Vagina (tissue), 2 donors: ENCODE measurements around the gene AUH. TPM values are rescaled to one million over a fixed set of nuclear protein-coding genes. Genes with fewer than 3 reads are reported as not detected.

Source experiments
- DNase-seq, 2 donors: peaks; one replicate each; pipeline ENCODE4 v3.0.0-alpha.2; 2017; ENCODE audit errors: extremely low spot score in 2 of 2
- H3K27ac ChIP-seq: fragments of 200-600 bp; sonication (generic); one replicate; pipeline ENCODE4 v1.5.1; 2019
- H3K27me3 ChIP-seq: fragments of 200-600 bp; sonication (generic); one replicate; pipeline ENCODE4 v1.5.1; 2019
- H3K36me3 ChIP-seq, 2 donors: fragments of 200-600 bp; sonication (generic); one replicate each; pipeline ENCODE4 v1.5.1; 2017 to 2019
- H3K4me1 ChIP-seq: fragments of 200-600 bp; sonication (generic); one replicate; pipeline ENCODE4 v1.5.1; 2019
- H3K4me3 ChIP-seq, 2 donors: fragments of 200-600 bp; sonication (generic); 1 replicate in 1 of 2; 2 replicates in 1 of 2; pipeline ENCODE4 v1.5.1; 2016 to 2019
- H3K9me3 ChIP-seq: fragments of 200-600 bp; sonication (generic); one replicate; pipeline ENCODE4 v1.5.1; 2019
- CTCF ChIP-seq, 3 experiments: fragments of 450-650 bp in 2 of 3; fragments of 200-600 bp in 1 of 3; sonication (generic) in 1 of 3; IDR thresholded peaks; one replicate each; pipeline ENCODE4 v1.5.1; 2017 to 2019; ENCODE audit warnings: antibody characterized with exemption in 3 of 3, mild to moderate bottlenecking in 2 of 3, moderate library complexity in 2 of 3
- POLR2A ChIP-seq, 2 donors: fragments of 450-650 bp; IDR thresholded peaks; one replicate each; pipeline ENCODE4 v1.6.1; 2017; ENCODE audit warnings: antibody characterized with exemption in 2 of 2, mild to moderate bottlenecking in 2 of 2, moderate library complexity in 2 of 2
- POLR2AphosphoS5 ChIP-seq, 2 donors: sonication (generic); formaldehyde crosslinking; IDR thresholded peaks; one replicate each; pipeline ENCODE4 v1.9.0; 2017; ENCODE audit warnings: antibody characterized with exemption in 2 of 2, mild to moderate bottlenecking in 2 of 2, low read depth in 1 of 2; ENCODE audit not compliant: insufficient read depth in 1 of 2
- intact Hi-C: fragments of 100-400 bp; cut with DNase I; formaldehyde crosslinking; loops from one replicate; pipeline ENCODE4 v1.15.1; 2023
- total RNA-seq: library from RNA; depleted of rRNA; stranded (reverse); fragments of >200 nt; gene quantifications from one replicate; pipeline ENCODE4 v1.2.3, GENCODE V29; 2016

AUH gene
- total RNA-seq, 1 donor from 2014 or later, result 39.0 TPM

GRCh38 chr9:91333551-91333950 is 28.2 kb downstream of the AUH start:
- H3K4me3 ChIP-seq, result no peak overlapping the region
- H3K9me3 ChIP-seq, result no peaks in the 10 kb centered on the region
- peaks cover 11% of the 10 kb centered on the region for H3K4me1 ChIP-seq
- H3K36me3 ChIP-seq, result no peaks in the 10 kb centered on the region
- no peaks in the 10 kb centered on the region for H3K27me3 ChIP-seq
- no peak for DNase-seq
- peak overlapping the region; percentile 47 for H3K27ac ChIP-seq
- intact Hi-C loops, result no loop called here
- TF ChIP-seq CTCF (IDR thresholded peaks at IDR 0.05) (no peak), POLR2A (IDR thresholded peaks at IDR 0.05) (no peak), POLR2AphosphoS5 (IDR thresholded peaks at IDR 0.05; ENCODE audit: insufficient read depth in 1 of 2, low read depth in 1 of 2) (no peak)

GRCh38 chr9:91332546-91333231 is 29.0 kb downstream of the AUH start:
- Histone ChIP-seq H3K4me3 (no peak overlapping the region), H3K27me3 (no peaks in the 10 kb centered on the region), H3K9me3 (no peaks in the 10 kb centered on the region), H3K4me1 (peaks cover 11% of the 10 kb centered on the region), H3K27ac (peak overlapping the region; percentile 4), H3K36me3 (no peaks in the 10 kb centered on the region)
- intact Hi-C loops, result no loop called here
- no peak for DNase-seq
- TF ChIP-seq POLR2AphosphoS5 (IDR thresholded peaks at IDR 0.05; ENCODE audit: insufficient read depth in 1 of 2, low read depth in 1 of 2) (no peak), CTCF (IDR thresholded peaks at IDR 0.05) (no peak)

- intact Hi-C loops, result no loop called here
- H3K27ac ChIP-seq, result no peak overlapping the region
- TF ChIP-seq POLR2AphosphoS5 (IDR thresholded peaks at IDR 0.05; ENCODE audit: insufficient read depth in 1 of 2, low read depth in 1 of 2) (no peak), POLR2A (IDR thresholded peaks at IDR 0.05) (no peak), CTCF (IDR thresholded peaks at IDR 0.05) (no peak)
- no peak for DNase-seq
- H3K4me1 ChIP-seq, result peaks cover 11% of the 10 kb centered on the region
- H3K27me3 ChIP-seq, result no peaks in the 10 kb centered on the region
- no peaks in the 10 kb centered on the region for H3K36me3 ChIP-seq
- no peak overlapping the region for H3K4me3 ChIP-seq
- no peaks in the 10 kb centered on the region for H3K9me3 ChIP-seq
Observed at GRCh38 chr9:91331849-91332248, 29.9 kb downstream of the AUH start.

GRCh38 chr9:91328186-91328585 is 33.5 kb downstream of the AUH start:
- TF ChIP-seq CTCF (IDR thresholded peaks at IDR 0.05), result no peak
- TF ChIP-seq POLR2AphosphoS5 (IDR thresholded peaks at IDR 0.05; ENCODE audit: insufficient read depth in 1 of 2, low read depth in 1 of 2), result no peak
- no peak for TF ChIP-seq POLR2A (IDR thresholded peaks at IDR 0.05)
- Histone ChIP-seq H3K36me3 (no peaks in the 10 kb centered on the region), H3K27me3 (no peaks in the 10 kb centered on the region), H3K9me3 (no peaks in the 10 kb centered on the region), H3K4me3 (no peak overlapping the region), H3K4me1 (no peaks in the 10 kb centered on the region), H3K27ac (no peak overlapping the region)
- no peak for DNase-seq
- intact Hi-C loops, result no loop called here

- no peaks in the 10 kb centered on the region for H3K4me1 ChIP-seq
- TF ChIP-seq POLR2A (IDR thresholded peaks at IDR 0.05), result no peak
- TF ChIP-seq CTCF (IDR thresholded peaks at IDR 0.05), result no peak
- no peak for TF ChIP-seq POLR2AphosphoS5 (IDR thresholded peaks at IDR 0.05; ENCODE audit: insufficient read depth in 1 of 2, low read depth in 1 of 2)
Observed at GRCh38 chr9:91321691-91322090, 40.0 kb downstream of the AUH start.

More at GRCh38 chr9:91321691-91322090, 40.0 kb downstream of the AUH start:
- Histone ChIP-seq H3K27ac (no peak overlapping the region), H3K36me3 (peaks cover 0 to 5% of the 10 kb centered on the region in 2 donors), H3K4me3 (no peak overlapping the region), H3K9me3 (no peaks in the 10 kb centered on the region), H3K27me3 (no peaks in the 10 kb centered on the region)
- no peak for DNase-seq
- intact Hi-C loops, result no loop called here
